HG03196 (cell line): ENCODE results near the gene PRDM16.
"Not testable (repeated sequence)": the region's sequence is repeated elsewhere in the genome, so short reads cannot be mapped to it uniquely, and the experiment has no call there.

ENCODE experiments used
- ATAC-seq: cut with Tn5 transposase; IDR thresholded peaks from one replicate; pipeline ENCODE4 v1.9.1; 2021; ENCODE audit not compliant: unreplicated experiment

The PRDM16 gene

GRCh38 chr1:3080053-3080955 is 11.3 kb downstream of the PRDM16 start:
- no peak for ATAC-seq

- no peak for ATAC-seq
These were observed 12.2 kb downstream of the PRDM16 start for GRCh38 chr1:3081171-3081683.

GRCh38 chr1:3082051-3082450 is 13.0 kb downstream of the PRDM16 start:
- ATAC-seq, result no peak

GRCh38 chr1:3082571-3083516 is 13.8 kb downstream of the PRDM16 start:
- no peak for ATAC-seq

GRCh38 chr1:3084154-3084553 is 15.2 kb downstream of the PRDM16 start:
- no peak for ATAC-seq

- no peak for ATAC-seq
These were observed 15.7 kb downstream of the PRDM16 start for GRCh38 chr1:3084726-3085125.

- ATAC-seq, result no peak
These were observed 16.7 kb downstream of the PRDM16 start for GRCh38 chr1:3085721-3086120.

- ATAC-seq, result no peak
These were observed 17.4 kb downstream of the PRDM16 start for GRCh38 chr1:3086272-3086974.

DNA sequence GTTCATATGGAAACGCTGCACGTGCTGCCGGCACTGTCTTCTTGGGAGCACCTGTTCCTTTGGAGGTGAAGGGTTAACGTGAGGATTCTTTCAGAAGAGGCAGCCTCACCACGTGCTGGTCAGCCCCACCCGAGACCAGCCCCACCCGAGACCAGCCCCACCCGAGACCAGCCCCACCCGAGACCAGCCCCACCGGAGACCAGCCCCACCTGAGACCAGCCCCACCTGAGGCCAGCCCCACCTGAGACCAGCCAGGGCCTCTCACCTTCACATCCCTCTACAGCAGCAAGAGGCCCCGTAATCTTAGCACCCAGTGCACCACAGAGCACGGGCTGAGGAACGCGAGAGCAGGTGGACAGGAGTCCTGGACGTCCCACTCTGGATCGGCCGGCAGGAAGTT is 18.0 kb downstream of the PRDM16 start:
- ATAC-seq, result no peak

DNA sequence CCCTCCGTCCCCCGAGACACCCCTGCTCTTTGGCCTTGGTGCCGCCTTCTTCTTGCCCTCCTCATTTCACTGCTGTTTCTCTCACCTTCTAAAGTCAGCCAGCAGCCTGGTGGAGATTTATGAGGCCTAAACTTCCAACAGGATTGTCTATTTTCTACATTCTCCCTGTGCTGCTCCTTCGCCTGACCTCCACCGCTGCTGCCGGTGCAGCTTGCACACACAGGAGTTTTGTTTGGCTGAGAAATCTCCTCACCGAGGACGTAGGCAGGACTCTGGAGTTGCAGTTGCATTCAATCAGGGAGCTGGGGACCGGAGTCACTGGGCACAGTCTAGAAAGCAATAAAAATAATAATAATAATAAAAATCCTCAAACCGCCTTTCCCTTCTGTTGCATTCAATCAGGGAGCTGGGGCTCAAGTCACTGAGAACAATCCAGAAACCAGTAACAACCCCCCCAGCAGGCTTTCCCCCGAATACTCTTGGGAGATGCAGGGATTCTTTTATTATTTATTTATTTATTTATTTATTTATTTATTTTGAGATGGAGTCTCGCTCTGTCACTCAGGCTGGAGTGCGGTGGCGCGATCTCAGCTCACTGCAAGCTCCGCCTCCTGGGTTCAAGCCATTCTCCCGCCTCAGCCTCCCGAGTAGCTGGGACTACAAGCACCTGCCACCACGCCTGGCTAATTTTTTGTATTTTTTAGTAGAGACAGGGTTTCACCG is 19.1 kb downstream of the PRDM16 start:
- not testable (repeated sequence) for ATAC-seq

- no peak for ATAC-seq
These were observed 20.5 kb downstream of the PRDM16 start for GRCh38 chr1:3089490-3089889.

DNA sequence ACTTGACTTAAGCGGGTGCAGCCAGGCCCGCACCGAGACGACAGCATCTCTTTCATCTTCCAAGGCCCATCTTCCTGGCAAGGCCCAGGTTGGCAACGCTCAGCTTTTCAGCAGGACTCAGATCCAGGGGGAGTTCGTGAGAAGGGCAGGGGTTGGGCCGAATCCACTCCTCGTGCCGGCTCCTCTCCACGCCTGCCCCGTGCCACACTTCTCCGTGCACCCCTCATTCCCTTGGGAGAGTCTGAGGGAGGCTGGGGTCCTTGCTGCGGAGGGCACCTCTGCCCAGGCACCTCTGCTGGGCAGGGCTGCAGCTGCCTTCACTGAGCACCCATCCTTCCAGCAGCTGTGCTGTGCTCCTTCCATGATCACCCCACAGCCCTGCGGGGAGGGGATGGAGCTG is 22.3 kb downstream of the PRDM16 start:
- no peak for ATAC-seq

DNA sequence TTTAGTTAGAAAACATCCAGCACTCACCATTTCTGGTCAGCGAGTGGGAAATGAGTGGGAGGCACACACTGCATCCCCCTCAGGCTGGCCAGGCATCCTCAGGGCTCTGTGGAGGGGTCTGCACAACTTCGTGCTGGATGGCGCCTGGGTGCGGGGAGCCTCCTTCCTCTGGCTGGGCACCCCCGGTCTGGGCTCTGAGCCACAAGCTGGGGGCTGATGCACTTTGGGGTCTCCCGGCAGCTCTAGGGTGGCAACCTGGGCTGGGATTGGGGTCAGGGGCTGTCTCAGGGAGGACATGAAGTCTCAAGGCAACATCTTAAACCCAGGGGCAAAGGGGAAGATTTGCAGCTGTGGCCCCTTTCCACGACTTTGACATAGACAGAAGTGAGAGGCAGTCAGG is 23.5 kb downstream of the PRDM16 start:
- no peak for ATAC-seq

- no peak for ATAC-seq
These were observed 25.1 kb downstream of the PRDM16 start for GRCh38 chr1:3093898-3094626.

DNA sequence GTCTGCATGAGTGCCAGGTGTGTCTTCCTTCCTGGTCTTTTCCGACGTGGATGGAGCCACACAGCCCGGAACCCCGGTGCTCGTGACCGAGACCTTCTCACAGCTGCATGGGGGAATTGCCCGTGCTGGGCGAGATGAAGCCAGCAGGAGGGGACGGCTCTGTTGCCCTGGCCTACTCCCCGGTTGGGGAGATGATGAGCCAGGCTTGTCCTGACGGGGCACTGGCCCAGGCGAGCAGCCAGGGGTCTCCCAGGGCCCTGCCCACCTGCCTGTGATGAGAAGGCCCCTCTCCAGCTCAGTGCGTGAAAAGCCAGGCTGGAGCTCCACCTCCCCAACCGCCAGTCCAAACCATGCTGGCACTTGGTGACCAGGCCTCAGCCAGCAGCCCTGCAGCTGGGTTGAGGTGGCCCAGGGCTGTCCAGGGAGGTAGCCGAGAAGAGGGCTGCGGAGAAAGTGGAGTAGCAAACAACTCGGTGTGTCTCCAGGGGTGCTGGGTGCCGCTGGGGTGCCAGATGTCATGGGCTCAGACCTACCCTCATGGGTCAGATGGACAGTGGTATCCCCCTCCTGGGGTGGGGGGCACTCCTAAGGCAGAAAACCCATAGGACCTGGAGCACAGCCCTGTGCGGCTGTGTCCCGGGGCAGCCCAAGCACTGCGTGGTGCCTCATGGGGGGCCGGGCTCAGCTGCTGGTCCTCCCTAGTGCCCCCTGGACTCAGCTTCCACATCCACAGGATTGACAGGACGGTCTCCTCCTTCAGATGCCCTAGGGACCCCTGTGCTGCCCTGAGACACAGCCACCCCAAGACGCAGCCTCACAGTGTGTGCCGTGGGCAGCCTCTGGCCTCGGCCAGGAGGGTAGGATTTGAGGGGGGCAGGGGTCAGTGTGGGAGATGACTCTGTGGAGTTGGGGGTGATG is 26.1 kb downstream of the PRDM16 start:
- no peak for ATAC-seq

DNA sequence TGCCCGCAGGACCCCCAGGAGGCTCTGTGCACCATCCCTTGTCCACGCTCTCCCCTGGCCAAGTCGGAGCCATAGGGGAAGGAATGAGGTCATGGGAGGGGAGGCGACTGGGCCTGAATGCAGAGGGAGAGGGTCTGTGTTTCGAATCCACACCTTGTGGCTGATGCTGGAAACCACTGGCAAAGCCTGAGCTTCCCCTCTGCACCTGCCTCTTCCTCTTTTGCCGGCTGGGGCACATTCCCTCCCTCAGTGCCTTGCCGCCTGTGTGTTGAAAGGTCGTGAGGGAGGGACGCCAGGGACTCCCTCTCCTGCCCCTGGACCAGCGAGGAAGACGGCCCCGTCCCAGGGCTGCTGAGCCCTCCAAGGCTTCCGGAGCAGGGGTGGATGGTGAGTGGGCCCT is 27.3 kb downstream of the PRDM16 start:
- no peak for ATAC-seq

- no peak for ATAC-seq
These were observed 28.2 kb downstream of the PRDM16 start for GRCh38 chr1:3097231-3097630.

DNA sequence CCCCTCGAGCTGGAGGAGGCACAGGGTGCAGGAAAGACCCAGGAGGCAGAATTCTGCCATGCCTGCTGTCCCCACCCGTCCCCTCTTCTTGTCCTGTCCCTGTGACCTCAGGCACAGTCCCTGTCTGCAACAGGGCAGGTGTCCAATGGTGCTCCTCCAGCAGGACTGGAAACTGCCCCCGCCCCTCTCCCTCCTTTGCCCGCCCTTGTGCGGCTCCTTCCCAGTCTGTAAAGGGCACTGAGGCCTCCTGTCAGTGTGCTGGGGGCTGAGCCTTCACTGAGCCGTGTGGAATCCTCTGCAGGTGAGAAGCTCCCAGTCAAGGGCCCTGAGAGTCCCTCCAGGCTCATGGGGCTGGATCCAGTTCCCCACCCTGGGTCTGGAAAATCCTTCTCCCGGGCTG is 28.9 kb downstream of the PRDM16 start:
- ATAC-seq, result no peak

DNA sequence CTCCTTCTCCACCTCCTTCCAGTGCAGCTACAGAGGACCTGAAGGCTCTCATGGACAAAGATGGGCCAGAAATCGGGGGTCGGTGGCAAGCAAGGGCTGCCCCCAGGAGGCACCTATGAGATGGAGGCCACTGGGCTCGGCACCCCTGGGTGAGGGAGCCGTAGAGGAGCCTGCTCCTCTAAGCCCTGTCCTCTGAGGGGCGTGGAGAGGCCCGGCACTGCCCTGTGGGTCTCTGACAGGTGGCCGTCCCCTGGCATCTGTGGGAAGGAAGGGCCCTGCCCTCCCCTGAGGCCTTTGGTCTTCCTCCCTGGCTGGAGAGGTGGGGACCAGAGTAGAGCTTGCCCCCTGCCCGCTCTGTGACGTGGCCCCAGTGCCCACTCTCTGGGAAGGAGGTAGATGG is 30.9 kb downstream of the PRDM16 start:
- ATAC-seq, result no peak
